Fibroblast of pulmonary artery (primary cell): ENCODE results near the gene ACTRT2.

Experiments used
- DNase-seq: peaks from one replicate; pipeline ENCODE4 v3.0.0-alpha.2; 2010; ENCODE audit warnings: low read depth
- H3K4me3 ChIP-seq: replicated peaks from 2 replicates; pipeline ENCODE4 v1.5.1; 2011; ENCODE audit warnings: low read depth, mild to moderate bottlenecking, control low read depth, low read length, moderate library complexity
- TF ChIP-seq, protein P1 (sequence below): IDR thresholded peaks from 2 replicates; pipeline ENCODE4 v1.5.1; 2011; ENCODE audit warnings: mild to moderate bottlenecking, control low read depth, low read length, inconsistent platforms; ENCODE audit errors: missing control alignments

Gene ACTRT2

DNA sequence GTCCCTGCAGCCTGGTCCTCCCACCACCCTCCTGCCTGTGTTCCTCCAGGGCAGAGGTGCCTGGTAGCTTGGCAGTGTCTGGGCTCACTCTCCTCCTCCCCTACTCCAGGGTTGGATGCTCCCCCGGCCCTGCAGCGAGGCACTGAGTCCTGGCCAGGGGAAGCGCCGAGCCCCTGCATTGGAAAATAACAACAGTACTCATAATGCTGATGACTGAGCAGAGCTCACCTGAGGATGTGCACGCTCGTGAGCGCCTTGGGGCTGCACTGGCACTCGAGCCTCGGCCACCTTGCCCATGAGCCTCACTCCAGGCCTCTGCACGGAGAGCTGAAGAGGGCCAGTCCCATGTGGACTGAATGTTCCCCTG, 6.0 kb upstream of the ACTRT2 start:
- no peak overlapping the region for H3K4me3 ChIP-seq
- TF ChIP-seq, protein P1, sequence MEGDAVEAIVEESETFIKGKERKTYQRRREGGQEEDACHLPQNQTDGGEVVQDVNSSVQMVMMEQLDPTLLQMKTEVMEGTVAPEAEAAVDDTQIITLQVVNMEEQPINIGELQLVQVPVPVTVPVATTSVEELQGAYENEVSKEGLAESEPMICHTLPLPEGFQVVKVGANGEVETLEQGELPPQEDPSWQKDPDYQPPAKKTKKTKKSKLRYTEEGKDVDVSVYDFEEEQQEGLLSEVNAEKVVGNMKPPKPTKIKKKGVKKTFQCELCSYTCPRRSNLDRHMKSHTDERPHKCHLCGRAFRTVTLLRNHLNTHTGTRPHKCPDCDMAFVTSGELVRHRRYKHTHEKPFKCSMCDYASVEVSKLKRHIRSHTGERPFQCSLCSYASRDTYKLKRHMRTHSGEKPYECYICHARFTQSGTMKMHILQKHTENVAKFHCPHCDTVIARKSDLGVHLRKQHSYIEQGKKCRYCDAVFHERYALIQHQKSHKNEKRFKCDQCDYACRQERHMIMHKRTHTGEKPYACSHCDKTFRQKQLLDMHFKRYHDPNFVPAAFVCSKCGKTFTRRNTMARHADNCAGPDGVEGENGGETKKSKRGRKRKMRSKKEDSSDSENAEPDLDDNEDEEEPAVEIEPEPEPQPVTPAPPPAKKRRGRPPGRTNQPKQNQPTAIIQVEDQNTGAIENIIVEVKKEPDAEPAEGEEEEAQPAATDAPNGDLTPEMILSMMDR = no peak
- no peak for DNase-seq

DNA sequence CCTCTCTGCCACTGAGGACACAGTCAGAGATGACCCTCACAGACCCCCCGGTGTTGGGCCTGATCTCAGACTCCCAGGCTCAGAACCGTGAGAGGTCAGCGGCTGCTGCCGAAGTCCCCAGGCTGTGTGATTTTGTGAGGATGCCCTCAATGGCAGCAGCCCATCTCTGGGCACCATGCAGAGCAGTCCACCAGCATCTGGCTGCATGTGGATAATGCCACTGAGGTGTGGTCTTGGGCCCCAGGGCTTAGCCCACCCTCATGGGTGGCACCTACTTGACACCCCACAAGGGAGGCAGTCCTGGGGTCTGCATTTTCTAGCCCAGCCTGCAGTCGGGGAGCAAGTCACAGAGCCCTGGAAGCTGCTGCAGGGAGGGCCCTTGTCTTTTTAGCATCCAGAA, 5.5 kb upstream of the ACTRT2 start:
- no peak for DNase-seq
- TF ChIP-seq, protein P1 = no peak
- H3K4me3 ChIP-seq = no peak overlapping the region

DNA sequence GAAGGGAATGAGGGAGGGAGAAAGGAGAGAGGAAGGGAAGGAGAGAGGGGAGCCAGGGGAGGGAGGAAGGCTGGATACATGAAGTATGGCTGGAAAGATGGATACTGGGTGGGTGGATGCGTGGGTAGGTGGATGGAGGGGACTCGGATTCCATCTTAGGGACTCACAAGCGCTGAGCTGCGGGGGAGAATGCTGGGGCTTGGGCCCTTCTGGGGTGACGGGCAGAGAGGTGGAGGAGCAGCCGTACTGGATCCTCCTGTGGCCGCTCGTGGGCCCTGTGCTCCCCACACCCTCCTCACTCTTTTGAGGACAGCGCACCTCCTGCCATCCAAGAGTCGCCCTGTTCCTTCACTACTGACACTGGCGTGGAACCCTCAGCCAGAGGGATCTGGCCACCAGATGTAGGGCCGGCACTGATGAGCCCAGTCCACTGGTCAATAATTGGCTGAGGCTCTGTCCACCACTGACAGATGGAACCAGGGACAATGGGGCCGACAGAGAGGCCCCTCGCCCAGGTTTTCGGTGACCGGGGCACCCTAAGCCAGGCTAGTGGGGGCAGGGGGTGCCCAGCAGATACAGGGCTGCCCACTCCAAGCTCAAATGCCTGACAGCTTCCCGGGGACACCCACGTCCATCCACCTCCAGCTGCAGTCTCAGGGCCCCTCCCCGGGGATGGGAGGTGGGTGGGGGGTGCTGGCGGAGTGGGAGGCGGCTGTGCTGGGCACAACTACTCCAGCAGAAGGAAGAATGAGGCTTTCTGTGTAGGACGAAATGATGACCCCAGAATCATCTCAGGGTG, 4.4 kb upstream of the ACTRT2 start:
- TF ChIP-seq, protein P1 = no peak
- no peak for DNase-seq
- H3K4me3 ChIP-seq = no peak overlapping the region

DNA sequence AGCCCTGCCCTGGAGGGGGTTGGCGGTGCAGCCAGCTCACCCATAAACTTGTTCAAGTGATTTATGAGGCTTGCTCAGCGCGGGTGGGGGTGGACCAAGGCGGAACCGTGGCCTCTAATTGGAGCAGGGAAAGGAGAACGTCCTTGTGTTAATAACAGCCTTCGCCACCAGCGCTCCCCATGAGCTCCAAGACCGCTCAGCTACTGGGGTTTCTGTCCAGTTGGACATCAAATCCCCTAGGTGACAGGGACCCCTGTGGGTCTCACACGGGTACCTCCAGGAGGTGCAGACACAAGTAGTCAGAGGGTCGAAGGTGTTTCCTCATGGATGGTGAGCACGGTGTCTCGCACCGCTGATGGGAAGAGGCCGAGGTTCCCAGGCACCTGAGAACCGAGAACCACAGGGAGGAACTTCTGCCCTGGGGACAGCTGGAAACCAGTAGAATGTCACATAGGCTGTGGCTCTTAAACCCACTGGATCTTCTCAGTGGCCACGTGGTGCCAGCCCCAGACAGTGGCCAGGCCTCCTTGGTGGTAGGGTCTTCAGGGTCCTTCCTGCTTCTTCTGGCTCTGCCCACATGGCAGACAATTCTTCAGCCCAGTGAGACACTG, 3.7 kb upstream of the ACTRT2 start:
- DNase-seq = no peak
- no peak overlapping the region for H3K4me3 ChIP-seq

DNA sequence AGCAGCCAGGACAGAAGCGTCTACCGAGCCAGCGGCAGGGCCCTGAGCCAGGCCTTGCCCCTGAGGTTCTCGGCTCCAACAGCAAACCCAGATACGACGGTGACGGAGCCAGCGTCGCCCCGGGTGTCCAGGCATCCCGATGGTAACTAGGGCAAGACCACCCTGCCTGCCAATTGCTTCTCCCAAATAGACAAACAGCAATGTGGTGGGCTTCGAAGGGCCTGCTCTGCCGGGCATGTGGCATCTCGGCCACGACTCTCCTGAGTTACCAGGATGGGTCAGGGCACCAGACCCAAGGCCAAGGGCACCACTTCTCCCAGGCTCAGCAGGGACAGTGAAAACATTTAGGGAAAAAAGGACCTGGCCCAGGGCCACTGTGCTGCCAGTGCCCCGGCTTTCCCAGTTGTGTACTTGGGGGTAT, 3.2 kb upstream of the ACTRT2 start:
- no peak for DNase-seq
- no peak overlapping the region for H3K4me3 ChIP-seq
- TF ChIP-seq, protein P1 = no peak

More for the DNA sequence above, 3.7 kb upstream of the ACTRT2 start:
- TF ChIP-seq, protein P1 = no peak

DNA sequence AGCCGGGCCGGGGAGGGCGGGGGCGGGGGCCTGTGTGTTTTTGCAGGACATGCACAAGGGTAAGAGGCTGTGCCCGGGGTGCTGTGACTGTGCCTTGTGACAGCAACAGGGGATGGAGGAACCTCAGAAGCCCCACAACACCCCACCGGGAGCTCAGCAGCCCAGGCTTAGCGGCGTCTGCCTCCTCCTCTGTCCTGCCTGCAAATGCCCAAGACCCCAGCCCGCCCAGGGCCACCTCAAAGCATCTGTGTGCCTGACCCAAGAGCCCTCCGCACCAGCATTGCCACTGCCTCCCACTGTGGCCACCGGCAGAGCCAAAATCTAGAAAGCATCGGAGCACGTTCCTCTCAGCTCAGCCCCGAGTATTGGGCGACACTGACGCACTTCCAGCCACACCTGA, 2.7 kb upstream of the ACTRT2 start:
- TF ChIP-seq, protein P1 = no peak
- DNase-seq = no peak
- H3K4me3 ChIP-seq = no peak overlapping the region
